GM21619 (cell line): ENCODE results near the gene TIGD7.

Experiments
- ATAC-seq: cut with Tn5 transposase; IDR thresholded peaks from one replicate; pipeline ENCODE4 v1.9.1; 2021; ENCODE audit not compliant: unreplicated experiment

TIGD7 gene

DNA sequence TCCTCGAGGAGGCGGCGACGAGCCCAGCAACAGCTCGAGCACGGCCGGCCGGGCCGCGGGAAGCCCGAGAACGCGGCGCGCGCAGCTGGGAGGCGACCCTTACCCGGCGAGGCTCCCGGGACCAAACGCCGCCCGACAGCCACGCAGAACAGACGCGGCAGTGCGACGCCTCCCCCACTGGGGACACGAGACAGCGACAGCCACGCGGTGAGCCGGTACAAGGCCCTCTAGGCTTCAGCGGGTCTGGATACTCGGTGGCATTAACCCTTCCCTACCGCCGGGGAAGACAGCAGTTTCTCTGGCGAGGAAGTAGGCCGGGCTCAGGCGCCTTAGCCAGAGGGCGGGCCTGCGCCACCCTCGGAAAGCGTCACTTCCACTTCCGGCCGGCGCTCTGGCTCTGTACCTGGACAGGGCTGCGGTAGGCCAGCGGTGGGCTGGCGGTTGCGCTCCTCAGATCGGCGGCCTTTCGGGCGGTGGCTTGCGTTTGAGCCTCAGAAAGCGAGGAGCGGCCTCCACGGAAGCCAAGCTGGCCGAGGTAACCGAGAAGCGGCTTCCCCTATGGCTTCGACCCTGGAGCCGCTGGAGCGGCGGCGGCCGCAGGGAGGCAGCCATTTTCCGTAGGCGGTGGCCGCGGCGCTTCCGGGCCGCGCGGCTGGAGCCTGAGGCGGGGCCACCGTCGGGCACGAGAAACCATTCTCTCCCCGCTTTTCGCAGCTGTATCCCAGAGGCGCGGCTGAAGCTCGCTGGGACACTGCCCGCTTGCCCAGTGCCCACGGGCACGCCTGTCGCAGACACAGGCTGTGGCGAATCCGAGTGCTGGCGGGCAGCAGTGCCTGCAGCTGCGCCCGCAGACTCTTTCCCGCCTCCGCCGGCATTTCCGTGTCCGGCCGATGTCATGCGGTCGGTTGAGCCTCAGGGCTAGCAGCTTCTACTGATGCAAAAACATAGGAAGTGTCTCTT, at the start of gene TIGD7, which contains the start of gene ZNF75A:
Gene TIGD7 (minus strand): TSS at position 322 of the 960 bp plus-strand sequence. CDS start 4,816 bp downstream, outside the sequence.
Gene ZNF75A (plus strand): TSS at position 389 of the 960 bp plus-strand sequence. CDS start 2,932 bp downstream, outside the sequence.
- ATAC-seq = peak; percentile 92

DNA sequence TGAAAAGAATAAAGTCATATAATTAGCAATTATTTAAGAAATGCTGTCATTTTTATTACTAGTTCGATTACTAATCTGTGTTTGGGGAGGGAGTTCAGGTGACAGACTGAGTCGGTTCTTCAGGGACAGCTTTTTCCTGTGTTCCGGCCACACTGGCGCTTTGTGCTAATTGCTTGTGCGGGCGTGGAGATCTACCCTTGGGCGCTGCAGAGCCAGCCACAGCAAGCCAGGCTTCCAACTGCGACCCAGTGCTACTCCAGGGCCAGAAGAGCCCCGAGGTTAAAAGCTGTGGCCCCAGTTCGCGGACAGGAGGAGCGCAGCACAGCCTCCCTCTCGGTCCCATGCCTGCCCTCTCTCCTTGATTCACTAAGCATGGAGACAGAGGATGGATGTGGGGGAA, 43.9 kb upstream of the TIGD7 start:
- no peak for ATAC-seq

- ATAC-seq = no peak
Measured at GRCh38 chr16:3348547-3349167, 43.4 kb upstream of the TIGD7 start.

DNA sequence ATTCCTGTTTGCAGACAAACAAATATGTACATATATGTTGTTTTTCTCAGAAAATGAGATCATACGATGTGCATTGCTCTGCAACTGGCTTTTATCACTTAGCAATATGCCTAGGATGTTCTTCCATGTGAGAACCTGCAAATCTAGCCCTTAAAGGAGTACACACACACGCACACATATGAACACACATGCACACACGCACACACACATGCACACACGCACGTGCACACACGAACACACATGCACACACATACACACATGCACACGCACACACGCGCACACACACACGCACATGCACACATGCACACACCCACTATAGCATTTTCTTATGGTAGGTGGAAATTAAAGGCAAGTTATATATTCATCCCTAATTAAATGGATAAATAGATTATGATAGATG, 42.4 kb upstream of the TIGD7 start:
- no peak for ATAC-seq

- ATAC-seq = no peak
Measured at GRCh38 chr16:3346041-3346440, 40.8 kb upstream of the TIGD7 start.

GRCh38 chr16:3328643-3329042, 23.4 kb upstream of the TIGD7 start:
- no peak for ATAC-seq

DNA sequence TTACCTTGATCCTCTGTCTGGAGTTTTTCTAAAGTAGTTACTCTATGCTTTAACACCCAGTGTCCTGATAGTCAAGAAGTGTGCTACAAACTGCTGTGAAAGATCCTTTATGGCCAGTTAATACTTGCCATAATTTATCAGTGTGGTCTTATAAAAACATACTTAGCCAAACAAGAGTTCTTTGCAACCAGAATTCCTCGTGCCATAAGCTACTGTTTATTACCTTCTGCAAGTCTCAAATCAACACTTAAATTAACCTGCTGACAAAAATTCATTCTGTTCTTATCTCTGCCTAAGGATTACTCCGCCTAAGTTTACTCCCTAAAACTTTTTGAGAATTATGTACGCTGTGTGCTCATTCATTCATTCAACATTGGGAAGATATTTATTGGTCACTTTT, 22.9 kb upstream of the TIGD7 start:
- ATAC-seq = no peak

DNA sequence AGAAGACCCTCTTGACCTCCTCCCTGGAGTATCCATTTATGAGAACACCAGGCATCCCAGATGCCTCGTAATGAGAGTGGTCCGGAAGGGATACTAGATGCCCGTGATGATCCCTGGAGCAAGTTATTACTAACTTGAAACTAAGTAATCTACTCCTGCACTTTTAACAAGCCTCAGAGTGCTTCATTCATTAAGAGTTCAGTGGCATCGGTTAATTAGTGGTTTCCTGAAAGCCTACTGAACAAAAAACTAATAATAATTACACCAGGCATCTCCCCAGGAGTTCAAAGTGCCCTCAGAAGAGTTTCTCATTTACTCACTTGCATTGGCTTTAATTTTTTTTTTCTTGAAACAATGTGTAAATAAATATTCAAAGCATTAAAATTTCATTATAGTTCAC, 22.3 kb upstream of the TIGD7 start:
- ATAC-seq = no peak

- ATAC-seq = no peak
Measured at GRCh38 chr16:3321816-3322215, 16.6 kb upstream of the TIGD7 start.

GRCh38 chr16:3317315-3317999, 12.2 kb upstream of the TIGD7 start:
- no peak for ATAC-seq

GRCh38 chr16:3311496-3311895, 6.3 kb upstream of the TIGD7 start:
- no peak for ATAC-seq

- ATAC-seq = no peak
Measured at GRCh38 chr16:3306078-3306477, 848 bp upstream of the TIGD7 start.

GRCh38 chr16:3304370-3304769, 860 bp downstream of the TIGD7 start:
- ATAC-seq = no peak

GRCh38 chr16:3295783-3296182, 9.4 kb downstream of the TIGD7 start:
- no peak for ATAC-seq

GRCh38 chr16:3295209-3295608, 10.0 kb downstream of the TIGD7 start:
- ATAC-seq = no peak

DNA sequence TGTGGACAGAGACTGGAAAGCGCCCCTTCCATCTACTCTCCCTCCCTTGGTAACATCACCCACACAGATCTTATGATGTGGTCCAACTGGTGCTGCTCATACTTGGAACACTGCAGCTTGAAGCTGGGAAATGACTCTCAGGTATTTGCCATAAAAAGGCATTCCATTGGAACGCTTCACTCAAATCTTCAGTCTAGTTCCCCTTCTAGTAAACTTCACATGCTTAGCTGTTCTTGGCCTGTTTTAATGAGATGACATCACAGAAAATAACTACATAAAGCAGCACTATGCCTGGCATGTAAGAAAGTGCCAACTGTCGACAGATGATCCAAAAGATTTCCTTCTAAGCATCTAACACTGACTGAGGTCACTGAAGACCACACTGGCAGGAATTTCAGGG, 12.6 kb downstream of the TIGD7 start:
- no peak for ATAC-seq

- ATAC-seq = no peak
Measured at GRCh38 chr16:3289998-3290673, 15.1 kb downstream of the TIGD7 start.

GRCh38 chr16:3285131-3285530, 20.1 kb downstream of the TIGD7 start:
- no peak for ATAC-seq

- ATAC-seq = no peak
Measured at GRCh38 chr16:3283543-3284447, 21.4 kb downstream of the TIGD7 start.
